SK-N-SH (cell line): ENCODE data around the gene PTGIR.
A peak's percentile ranks its signal among the peaks of the same experiment; 100 is the strongest.

ENCODE experiments used
- EP300 ChIP-seq, 2 experiments: IDR thresholded peaks; 2 replicates each; pipeline versions ENCODE4 v1.4.0 to v1.6.1; 2012; ENCODE audit warnings: borderline replicate concordance in 1 of 2, low read depth in 1 of 2, low read length in 1 of 2
- FOXJ3 ChIP-seq: sonication (generic); formaldehyde crosslinking; IDR thresholded peaks from 2 replicates; pipeline ENCODE4 v1.5.1; 2020; ENCODE audit warnings: mild to moderate bottlenecking, missing genetic modification reagents
- GATA2 ChIP-seq: sonication (generic); formaldehyde crosslinking; IDR thresholded peaks from 2 replicates; pipeline ENCODE4 v1.5.0; 2020; ENCODE audit warnings: mild to moderate bottlenecking, missing genetic modification reagents
- RAD21 ChIP-seq: IDR thresholded peaks from 2 replicates; pipeline ENCODE4 v1.6.1; 2012; ENCODE audit warnings: mild to moderate bottlenecking, low read length
- RCOR1 ChIP-seq: fragments of 150-350 bp; IDR thresholded peaks from 2 replicates; pipeline ENCODE4 v1.6.1; 2017; ENCODE audit warnings: antibody characterized with exemption, low read length
- TF ChIP-seq, protein P1 (sequence below): IDR thresholded peaks from 2 replicates; pipeline ENCODE4 v1.6.1; 2012; ENCODE audit warnings: mild to moderate bottlenecking, low read depth, low read length, moderate library complexity
- TF ChIP-seq, protein P2 (sequence below): fragments of 200-600 bp; sonication (generic); IDR thresholded peaks from 2 replicates; pipeline ENCODE4 v1.6.1; 2017; ENCODE audit warnings: antibody characterized with exemption, mild to moderate bottlenecking, moderate library complexity

DNA sequence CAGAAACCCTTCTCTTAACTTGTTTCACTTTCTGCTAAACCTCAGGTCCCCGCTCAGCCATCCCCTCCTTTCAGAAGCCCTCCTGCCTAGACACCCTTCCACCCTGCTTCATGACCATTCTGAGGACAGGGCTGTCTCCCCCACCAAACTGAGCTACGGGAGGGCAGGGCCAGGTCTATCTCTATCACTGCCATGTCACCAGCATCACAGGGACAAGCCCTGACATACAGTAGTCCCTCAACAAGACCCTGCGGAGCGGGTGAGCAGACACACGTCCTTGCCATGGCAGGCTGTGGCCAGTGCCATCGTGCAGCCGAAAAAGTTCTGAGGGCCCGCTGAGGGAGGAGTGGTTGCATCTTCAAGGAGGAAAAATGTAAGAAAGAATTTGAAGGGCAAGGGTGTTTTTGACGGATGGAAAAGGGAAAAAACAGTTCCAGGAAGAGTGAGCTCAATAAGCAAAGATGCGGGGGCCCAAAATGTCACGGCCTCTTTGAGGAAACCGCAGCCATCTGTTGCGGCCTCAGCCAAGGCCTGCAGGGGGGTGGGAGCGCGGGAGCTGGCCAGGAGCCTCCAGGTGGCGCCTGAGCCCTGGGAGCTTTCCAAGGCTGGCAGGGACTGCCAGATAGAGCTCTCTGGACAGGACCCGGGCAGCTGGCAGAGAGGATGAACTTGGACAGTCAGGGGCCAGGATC lies 8.1 kb downstream of the PTGIR start:
- no peak; a peak in 1 of 4 replicates for TF ChIP-seq EP300 (IDR thresholded peaks at IDR 0.05; ENCODE audit: borderline replicate concordance in 1 of 2, low read depth in 1 of 2, low read length in 1 of 2)
- TF ChIP-seq, protein P1, sequence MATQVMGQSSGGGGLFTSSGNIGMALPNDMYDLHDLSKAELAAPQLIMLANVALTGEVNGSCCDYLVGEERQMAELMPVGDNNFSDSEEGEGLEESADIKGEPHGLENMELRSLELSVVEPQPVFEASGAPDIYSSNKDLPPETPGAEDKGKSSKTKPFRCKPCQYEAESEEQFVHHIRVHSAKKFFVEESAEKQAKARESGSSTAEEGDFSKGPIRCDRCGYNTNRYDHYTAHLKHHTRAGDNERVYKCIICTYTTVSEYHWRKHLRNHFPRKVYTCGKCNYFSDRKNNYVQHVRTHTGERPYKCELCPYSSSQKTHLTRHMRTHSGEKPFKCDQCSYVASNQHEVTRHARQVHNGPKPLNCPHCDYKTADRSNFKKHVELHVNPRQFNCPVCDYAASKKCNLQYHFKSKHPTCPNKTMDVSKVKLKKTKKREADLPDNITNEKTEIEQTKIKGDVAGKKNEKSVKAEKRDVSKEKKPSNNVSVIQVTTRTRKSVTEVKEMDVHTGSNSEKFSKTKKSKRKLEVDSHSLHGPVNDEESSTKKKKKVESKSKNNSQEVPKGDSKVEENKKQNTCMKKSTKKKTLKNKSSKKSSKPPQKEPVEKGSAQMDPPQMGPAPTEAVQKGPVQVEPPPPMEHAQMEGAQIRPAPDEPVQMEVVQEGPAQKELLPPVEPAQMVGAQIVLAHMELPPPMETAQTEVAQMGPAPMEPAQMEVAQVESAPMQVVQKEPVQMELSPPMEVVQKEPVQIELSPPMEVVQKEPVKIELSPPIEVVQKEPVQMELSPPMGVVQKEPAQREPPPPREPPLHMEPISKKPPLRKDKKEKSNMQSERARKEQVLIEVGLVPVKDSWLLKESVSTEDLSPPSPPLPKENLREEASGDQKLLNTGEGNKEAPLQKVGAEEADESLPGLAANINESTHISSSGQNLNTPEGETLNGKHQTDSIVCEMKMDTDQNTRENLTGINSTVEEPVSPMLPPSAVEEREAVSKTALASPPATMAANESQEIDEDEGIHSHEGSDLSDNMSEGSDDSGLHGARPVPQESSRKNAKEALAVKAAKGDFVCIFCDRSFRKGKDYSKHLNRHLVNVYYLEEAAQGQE, result 0 out of 2 replicates have a peak, but pooled peaks have one; percentile 8
- TF ChIP-seq, protein P2, sequence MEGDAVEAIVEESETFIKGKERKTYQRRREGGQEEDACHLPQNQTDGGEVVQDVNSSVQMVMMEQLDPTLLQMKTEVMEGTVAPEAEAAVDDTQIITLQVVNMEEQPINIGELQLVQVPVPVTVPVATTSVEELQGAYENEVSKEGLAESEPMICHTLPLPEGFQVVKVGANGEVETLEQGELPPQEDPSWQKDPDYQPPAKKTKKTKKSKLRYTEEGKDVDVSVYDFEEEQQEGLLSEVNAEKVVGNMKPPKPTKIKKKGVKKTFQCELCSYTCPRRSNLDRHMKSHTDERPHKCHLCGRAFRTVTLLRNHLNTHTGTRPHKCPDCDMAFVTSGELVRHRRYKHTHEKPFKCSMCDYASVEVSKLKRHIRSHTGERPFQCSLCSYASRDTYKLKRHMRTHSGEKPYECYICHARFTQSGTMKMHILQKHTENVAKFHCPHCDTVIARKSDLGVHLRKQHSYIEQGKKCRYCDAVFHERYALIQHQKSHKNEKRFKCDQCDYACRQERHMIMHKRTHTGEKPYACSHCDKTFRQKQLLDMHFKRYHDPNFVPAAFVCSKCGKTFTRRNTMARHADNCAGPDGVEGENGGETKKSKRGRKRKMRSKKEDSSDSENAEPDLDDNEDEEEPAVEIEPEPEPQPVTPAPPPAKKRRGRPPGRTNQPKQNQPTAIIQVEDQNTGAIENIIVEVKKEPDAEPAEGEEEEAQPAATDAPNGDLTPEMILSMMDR, result peak; percentile 60
- TF ChIP-seq FOXJ3 (CRISPR knock-in tag), result no peak
- TF ChIP-seq GATA2, result no peak
- peak; percentile 67; the same call in 1 of the 2 replicates for TF ChIP-seq RCOR1
- peak; percentile 84 for TF ChIP-seq RAD21
